A204.1 (cell line): ENCODE data around the gene CASR.

Experiments
- FAIRE-seq: peaks from 2 replicates; lab custom pipeline; 2012; peaks lifted over from hg19 to GRCh38; lab: Jason Lieb, UNC

CASR gene

DNA sequence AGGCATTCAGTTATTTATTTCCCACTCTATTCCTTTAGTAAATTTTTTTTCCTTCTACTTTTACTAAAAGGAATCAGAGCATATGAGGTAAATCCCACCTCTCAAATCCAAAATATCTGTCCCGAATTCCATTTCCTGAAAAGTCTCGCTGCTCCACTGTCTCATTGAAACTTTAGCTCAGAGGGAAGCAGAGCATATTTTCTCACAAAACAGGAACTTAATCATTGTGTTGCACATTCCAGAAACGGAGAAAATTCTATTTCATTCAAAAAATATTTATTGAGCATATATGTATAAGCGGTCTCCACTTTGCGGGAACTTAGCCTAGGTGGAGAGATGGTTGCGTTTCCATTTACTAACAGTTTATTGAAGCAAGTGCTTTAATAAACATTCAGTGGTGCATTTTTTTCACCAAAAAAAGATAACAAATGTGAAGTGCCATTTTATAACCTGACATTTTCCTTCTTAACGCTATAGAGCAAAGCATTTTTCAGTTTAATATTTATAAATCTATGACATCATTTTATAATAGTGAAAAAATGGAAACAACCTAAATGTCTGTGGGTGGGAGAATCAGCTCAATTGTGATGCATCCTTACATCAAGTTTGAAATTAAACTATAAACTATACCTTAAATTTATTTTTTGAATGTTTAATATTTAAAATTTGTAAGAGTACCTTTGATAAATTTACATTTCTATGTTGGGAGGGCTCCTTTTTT lies 74.3 kb downstream of the CASR start:
- no peak for FAIRE-seq

GRCh38 chr3:122258757-122259371 lies 75.4 kb downstream of the CASR start:
- peak; percentile 53 for FAIRE-seq

- no peak for FAIRE-seq
Observed at GRCh38 chr3:122260206-122260605, 76.7 kb downstream of the CASR start.

GRCh38 chr3:122263058-122263457 lies 79.6 kb downstream of the CASR start:
- no peak for FAIRE-seq

DNA sequence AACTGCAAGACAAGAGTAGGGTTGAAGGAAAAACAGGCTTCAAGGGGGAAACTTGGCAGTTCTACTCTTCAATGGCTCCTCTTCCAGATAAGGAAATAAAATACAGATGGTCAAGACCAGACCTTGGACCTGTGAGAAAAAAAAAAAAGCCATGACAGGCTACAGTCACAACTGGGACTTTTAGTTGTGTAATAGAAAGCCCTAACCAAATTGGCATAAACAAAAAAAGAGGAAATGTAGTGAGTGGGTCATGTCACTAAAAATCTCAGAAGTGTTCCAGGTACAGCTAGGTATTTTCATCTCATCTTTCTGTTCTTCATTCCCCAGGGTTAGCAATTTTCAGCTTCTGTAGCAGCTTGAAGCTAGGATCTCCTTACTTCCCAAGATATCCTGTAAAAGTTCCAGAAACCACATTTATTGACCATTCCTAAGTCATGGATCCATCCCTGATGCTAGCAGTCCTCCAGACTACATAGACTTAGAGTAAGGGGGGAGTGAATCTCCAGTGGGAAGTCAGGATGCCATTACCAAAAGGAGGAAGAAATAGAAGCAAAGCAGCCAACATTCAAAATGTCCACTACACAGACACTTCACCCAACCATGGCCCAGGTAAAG lies 80.6 kb downstream of the CASR start:
- FAIRE-seq, result no peak

GRCh38 chr3:122265957-122266356 lies 82.5 kb downstream of the CASR start:
- no peak for FAIRE-seq

GRCh38 chr3:122268257-122269024 lies 85.0 kb downstream of the CASR start:
- FAIRE-seq, result no peak

DNA sequence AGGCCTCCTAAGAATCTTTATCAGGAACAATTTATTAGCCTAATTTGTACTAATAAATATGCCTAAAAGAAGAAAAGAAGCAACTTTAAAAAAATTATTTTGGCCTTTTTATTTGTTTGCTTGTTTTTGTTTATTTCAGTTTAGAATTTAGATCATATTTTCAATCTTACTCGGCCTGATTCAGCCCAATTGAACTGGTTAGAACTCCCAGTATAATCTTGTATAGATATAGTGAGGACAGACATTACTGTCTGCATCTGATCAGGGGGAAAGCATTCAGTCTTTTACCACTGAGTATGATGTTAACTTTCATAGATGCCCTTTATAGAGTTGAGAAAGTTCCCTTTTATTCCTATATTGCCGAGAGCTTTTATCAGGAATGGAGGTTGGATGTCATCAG lies 85.6 kb downstream of the CASR start:
- FAIRE-seq, result no peak

DNA sequence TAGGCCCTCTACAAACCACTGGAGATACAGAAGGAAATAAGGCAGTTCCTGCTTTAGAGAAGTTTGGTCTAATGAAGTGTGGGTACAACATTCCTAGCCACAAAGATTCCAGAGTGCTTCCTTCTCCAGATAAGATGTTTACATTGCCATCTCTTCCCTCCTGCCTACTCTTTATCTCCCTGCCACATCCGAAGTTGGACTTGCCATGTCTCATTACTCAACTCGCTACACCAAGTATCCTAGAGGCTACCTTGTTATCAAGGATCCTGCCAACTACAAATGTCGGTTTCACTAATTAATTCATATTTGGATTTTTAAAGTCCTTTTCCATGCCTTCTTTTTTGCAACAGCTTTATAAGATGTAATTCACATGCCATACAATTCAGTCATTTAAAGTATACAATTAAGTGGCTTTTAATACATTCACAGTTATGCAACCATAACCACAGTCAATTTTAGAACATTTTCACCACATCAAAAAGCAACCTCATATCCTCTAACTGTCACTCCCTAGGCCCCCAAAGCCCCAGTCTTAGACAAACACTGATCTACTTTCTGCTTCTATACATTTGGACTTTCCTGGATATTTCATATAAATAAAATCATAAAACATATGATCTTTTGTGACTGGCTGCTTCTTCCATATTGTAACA lies 87.9 kb downstream of the CASR start:
- no peak for FAIRE-seq

DNA sequence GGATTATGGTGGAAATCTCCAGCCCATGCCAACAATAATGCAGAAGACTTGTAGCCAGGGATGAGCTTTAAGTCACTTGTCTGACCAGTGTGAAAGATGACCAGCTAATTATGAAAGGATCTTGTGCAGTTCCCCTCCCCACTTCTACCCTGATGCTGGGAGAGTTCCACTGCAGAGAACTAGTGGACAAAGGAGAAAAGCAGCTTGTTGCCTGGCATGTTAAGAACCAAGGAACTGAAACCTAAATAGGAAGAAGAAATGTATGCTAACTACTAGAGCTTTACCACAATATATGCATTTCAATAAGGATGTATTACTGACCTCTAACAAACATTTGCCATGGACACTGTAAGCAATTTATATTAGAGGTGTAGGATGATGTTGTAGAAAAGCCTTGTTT lies 89.4 kb downstream of the CASR start:
- no peak for FAIRE-seq

GRCh38 chr3:122273498-122273897 lies 90.0 kb downstream of the CASR start:
- no peak for FAIRE-seq

- FAIRE-seq, result no peak
Observed at GRCh38 chr3:122281891-122282290, 98.4 kb downstream of the CASR start.

- FAIRE-seq, result no peak
Observed at GRCh38 chr3:122283796-122284445, 100.5 kb downstream of the CASR start.

GRCh38 chr3:122284486-122284885 lies 101.0 kb downstream of the CASR start:
- FAIRE-seq, result no peak

DNA sequence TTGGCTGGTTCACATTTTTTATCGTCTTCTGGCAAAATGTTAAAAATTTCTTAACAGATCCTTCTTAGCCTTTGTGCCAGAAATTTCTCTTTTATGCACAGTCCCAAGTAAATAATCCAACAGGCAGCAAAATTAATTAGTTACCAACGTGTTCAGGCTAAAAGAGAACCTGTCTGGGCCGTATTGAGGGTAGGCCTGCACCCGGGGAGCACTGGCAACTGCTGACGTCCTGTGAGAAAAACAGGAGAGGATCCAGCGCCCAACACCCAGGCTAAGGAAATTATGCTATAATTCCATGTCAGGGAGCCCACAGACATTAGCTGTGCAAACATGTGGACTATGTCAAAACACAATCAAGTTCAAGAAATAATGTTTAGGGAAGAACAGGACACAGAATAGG lies 110.9 kb downstream of the CASR start:
- no peak for FAIRE-seq

GRCh38 chr3:122295266-122296062 lies 112.0 kb downstream of the CASR start:
- FAIRE-seq, result no peak

- no peak for FAIRE-seq
Observed at GRCh38 chr3:122298239-122298638, 114.8 kb downstream of the CASR start.

- FAIRE-seq, result no peak
Observed at GRCh38 chr3:122299215-122299614, 115.7 kb downstream of the CASR start.

DNA sequence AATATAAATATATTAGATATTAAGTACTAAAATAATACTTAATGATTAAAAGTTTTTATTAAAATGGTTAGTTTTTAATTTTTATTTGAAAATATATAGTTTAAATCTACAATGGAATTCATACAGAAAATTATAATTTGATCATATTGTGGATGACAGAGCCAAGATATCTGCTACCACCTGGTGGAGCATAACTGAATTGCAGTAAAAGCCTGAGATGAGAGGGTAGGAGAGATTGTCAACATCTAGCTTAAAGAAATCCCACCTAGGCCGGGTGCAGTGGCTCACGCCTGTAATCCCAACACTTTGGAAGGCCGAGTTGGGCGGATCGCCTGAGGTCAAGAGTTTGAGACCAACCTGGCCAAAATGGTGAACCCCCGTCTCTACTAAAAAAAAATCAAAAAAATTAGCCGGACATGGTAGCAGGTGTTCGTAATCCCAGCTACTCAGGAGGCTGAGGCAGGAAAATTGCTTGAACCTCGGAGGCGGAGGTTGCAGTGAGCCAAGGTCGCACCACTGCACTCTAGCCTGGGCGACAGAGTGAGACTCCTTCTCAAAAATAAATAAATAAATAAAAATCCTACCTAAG lies 116.5 kb downstream of the CASR start:
- peak; percentile 97 for FAIRE-seq

GRCh38 chr3:122301063-122301462 lies 117.6 kb downstream of the CASR start:
- FAIRE-seq, result no peak
